H1 (cell line): ENCODE measurements around the gene IQCM. TPM values are rescaled to one million over a fixed set of nuclear protein-coding genes. Genes with fewer than 3 reads are reported as not detected.

ENCODE experiments used
- CTBP2 ChIP-seq: IDR thresholded peaks from 2 replicates; pipeline ENCODE4 v1.7.0; 2011; ENCODE audit warnings: borderline replicate concordance, mild to moderate bottlenecking, moderate library complexity, mixed read lengths, low read length; ENCODE audit not compliant: insufficient read depth, insufficient read length
- GTF2F1 ChIP-seq: IDR thresholded peaks from 2 replicates; pipeline ENCODE4 v1.6.1; 2012; ENCODE audit warnings: low read depth, low read length, improper control_type of control experiment, borderline replicate concordance
- KDM1A ChIP-seq: fragments of 200-600, 300-600 bp; sonication (generic); IDR thresholded peaks from 2 replicates; pipeline ENCODE4 v1.7.1; 2016; ENCODE audit warnings: mild to moderate bottlenecking, low read length, borderline replicate concordance
- MAX ChIP-seq: IDR thresholded peaks from 2 replicates; pipeline ENCODE4 v1.6.1; 2012; ENCODE audit warnings: inconsistent platforms
- PHF8 ChIP-seq: fragments of 200-600 bp; sonication (generic); conservative IDR thresholded peaks from 2 replicates; pipeline ENCODE4 v1.7.1; 2012; ENCODE audit warnings: low read depth, mild to moderate bottlenecking, inconsistent platforms, low read length, moderate library complexity
- SAP30 ChIP-seq: fragments of 300-600 bp; sonication (generic); IDR thresholded peaks from 2 replicates; pipeline ENCODE4 v1.7.1; 2012; ENCODE audit warnings: low read length, moderate library complexity, mild to moderate bottlenecking, inconsistent platforms; ENCODE audit not compliant: insufficient read depth, insufficient replicate concordance
- polyA plus RNA-seq, 7 experiments: library from polyadenylated mRNA; depleted of rRNA in 3 of 7; stranded (reverse) in 5 of 7; unstranded in 2 of 7; fragments of >200 nt in 5 of 7; fragments of 200-250 nt in 2 of 7; gene quantifications; 1 replicate in 5 of 7; 2 replicates in 1 of 7; 4 replicates in 1 of 7; pipeline versions ENCODE4 v1.2.1 to v1.2.3, GENCODE V29; 2011 to 2013; ENCODE audit warnings: missing spikeins in 2 of 7, mixed read lengths in 2 of 7
- total RNA-seq: library from RNA; stranded (reverse); fragmentation: NEBNext Ultra II Directional; extraction: Animal tissue kit (Norgen Biotek cat#: 25700); gene quantifications from 2 replicates; pipeline ENCODE4 v1.2.1, GENCODE V29; 2021

Gene IQCM
- total and polyA plus RNA-seq, 2 of the 8 experiments (the other 6 are each of a cell fraction or from before 2014, with no cell fraction given) = not detected

GRCh38 chr4:149752729-149753128 lies 62.9 kb downstream of the IQCM start (continued):
- TF ChIP-seq KDM1A (no peak), CTBP2 (no peak), MAX (no peak), PHF8 (no peak), GTF2F1 (no peak), SAP30 (no peak)
